ENCODE measurements around the gene WDR55. TPM values are rescaled to one million over a fixed set of nuclear protein-coding genes. Genes with fewer than 3 reads are reported as not detected.

Gene WDR55, protein sequence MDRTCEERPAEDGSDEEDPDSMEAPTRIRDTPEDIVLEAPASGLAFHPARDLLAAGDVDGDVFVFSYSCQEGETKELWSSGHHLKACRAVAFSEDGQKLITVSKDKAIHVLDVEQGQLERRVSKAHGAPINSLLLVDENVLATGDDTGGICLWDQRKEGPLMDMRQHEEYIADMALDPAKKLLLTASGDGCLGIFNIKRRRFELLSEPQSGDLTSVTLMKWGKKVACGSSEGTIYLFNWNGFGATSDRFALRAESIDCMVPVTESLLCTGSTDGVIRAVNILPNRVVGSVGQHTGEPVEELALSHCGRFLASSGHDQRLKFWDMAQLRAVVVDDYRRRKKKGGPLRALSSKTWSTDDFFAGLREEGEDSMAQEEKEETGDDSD
- total RNA-seq = 16.8 and 16.9 TPM in 2 replicates

DNA sequence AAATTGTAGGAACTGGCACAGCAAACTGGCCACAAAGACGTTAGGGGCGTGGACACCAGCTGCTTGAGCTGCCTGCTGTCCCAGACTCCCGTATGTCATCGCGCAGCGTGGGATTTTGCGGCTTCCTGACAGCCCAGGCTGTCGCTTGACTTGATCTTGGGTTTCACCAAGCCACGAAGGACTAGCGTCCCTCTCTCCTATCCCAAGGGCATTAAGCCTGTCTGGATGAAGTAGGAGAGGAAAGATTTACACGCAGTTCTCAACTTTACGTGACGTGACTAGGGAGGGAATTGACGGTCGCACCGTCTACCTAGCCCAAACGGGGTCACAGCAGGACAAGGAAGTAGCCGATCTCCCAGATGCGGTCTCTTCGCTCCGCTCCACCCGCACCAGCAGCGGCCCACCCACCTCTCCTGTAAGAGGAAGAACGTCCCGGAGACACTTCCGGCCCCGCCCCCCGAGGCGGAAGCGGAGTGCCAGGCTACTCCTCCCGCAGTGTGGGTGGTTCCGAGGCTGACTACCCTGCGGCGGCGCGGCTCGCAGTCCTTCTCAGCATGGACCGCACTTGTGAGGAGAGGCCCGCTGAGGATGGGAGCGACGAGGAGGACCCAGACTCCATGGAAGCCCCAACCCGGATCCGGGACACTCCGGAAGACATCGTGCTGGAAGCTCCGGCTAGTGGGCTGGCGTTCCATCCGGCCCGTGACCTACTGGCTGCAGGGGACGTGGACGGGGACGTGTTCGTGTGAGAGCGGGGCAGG is at the start of gene WDR55:
TSS of gene WDR55 (plus strand) at position 546 of the 761 bp plus-strand sequence. CDS start at position 555, 9 bp downstream.

DNA sequence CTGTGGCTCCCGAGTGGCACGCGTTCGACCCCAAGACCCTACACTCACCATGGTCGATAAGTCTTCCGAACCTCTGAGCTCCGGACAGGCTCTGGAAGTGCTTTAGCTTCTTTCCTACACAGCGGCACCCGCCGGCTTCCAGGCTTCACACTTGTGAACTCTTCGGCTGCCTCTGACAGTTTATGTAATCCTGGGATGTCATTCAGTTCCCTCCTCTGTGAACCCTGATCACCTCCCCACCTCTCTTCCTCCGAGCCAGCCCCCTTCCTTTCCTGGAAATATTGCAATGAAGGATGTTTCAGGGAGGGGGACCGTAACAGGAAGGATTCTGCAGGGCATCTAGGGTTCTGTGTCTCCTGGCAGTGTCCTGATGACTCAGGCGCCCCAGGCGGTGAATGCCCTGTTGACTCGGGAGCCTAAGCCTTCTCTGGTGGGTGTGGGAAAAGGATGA is 31.7 kb upstream of the WDR55 start, which contains the start of gene CD14:
TSS of gene CD14 (minus strand) at position 155 of the 451 bp plus-strand sequence. CDS start at position 51, 104 bp downstream.

GRCh38 chr5:140639148-140639981 is 25.3 kb upstream of the WDR55 start, which contains the start of gene TMCO6:
TSS of gene TMCO6 (plus strand) at chr5:140639451. CDS start at chr5:140639528, 77 bp downstream.

DNA sequence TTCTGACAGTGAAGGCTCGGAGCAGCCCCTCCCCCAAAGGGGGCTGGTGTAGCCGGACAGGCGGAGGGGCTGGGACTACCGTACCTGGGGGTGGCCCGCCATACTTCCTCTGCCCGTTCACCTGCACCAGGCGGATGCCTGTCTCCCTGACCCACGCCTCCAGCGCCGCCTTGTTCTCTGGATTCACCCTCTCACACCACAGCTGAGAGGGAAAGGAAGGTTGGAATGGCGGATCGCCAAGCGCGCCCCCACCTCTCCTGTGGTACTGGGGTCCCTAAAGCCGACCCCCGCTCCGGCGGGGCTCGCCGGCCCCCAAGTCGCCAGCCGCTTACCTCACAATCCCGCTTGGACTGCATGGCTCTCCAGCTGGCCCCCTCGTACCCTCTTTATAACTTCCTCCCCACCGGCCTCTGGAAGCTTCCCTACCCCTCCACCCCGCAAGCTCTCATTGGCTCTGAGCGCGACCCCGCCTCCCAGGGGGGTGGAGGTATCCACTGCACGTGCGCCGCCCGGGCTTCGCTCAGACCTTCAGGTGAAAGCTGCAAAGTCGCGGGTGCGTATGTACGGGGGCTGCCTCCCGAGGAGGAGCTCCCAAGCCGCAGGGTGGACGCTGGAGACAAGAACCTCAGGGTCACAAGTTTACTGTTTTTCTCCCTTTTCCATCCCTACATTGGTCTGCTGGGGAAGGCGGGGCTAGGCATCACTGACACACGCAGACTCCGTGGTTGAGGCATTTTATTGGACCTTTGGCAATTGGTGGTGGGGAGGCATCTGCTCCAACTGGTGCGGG is 8.7 kb downstream of the WDR55 start, which contains the start of gene DND1:
TSS of gene DND1 (minus strand) at position 390 of the 790 bp plus-strand sequence. CDS start at position 356, 34 bp downstream.

DNA sequence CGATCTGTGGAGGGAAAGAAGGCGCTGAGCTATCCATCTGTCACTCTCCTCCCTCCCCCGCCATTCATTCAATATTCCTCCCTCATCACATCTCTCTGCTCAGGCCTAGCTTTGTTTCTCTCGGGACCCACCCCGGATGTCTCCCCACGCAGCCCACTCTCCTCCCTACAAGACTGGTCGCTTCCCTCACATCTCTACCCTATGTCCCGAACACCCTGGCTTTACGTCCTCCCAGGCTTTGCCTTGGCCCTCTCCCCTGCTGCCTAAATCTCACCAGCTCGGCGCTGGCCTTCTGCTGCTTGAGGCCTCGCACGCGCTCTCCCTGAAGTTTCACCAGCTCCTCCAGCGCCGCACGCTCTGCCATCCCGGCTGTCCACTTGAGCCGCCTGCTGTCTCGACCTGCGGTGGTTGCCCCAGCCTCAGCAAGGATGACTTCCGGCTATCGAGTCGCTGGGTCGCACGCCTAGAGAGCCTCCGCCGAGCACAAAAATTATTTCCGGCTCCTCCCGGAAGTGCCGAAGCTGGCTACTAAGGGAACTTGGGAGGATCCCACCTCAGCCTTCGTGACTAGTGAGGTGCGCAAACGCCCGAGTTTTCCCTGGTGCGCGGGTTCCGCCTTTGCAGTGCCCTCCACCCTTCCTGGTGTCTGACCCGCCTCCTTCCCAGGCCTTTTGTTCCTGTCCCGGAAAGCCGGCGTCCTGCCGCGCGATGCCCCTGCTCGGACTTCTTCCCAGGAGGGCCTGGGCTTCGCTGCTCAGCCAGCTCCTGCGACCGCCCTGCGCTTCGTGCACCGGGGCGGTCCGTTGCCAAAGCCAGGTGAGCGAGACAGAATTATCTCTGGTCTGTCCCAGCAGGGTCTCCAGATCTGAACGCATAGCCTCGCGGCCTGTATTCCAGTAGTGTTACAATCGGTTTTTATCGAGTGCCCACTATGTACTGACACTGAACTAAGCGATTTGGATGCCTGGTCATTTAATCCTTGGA is 26.5 kb downstream of the WDR55 start, which contains the start of the genes HARS1 and HARS2:
TSS of gene HARS1 (minus strand) at position 430 of the 984 bp plus-strand sequence. CDS start at position 364, 66 bp downstream.
TSS of gene HARS2 (plus strand) at position 515 of the 984 bp plus-strand sequence. CDS start at position 709, 194 bp downstream.

DNA sequence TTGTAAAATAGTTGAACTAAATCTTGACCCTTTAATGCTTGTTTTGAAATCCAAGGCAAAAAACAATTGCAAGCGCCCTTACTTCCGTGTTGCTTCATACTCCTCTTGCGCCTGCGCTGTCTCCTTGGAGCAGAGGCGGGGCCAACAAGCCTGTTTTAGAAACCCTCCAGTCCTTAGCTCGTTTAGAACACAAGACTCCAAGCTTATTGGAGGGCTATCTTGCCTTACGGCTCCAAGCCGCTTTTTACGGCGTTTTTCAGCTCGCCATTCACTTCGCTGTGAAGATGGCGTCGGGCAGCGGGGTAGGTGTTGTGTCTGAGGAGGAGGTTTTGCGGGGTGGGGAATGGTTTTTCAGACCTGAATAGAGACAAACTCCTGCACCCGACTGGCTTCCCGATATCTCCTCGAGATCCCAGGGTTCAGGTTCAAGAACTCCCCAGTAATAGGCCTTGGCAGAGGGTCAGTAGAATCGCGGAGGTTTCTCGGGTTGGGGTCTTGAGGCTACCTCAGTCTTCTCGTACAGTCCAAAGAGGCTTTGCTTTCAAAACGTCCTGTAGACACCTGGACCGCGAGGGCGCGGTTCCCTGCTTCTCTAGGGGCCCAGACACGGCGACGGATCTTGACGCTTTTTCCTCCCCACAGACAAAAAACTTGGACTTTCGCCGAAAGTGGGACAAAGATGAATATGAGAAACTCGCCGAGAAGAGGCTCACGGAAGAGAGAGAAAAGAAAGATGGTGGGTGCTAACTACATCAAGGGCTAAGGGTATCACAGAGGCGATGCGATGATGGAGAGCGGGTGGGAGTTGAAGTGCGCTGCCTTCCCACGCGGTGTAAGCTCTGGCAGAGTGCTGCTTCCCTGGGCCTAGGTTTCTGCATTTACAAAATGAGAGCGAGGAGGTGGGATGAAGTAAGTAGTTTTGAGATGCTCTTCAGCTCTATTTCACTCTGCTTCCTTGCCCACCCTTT is 35.8 kb downstream of the WDR55 start, which contains the start of gene ZMAT2:
TSS of gene ZMAT2 (plus strand) at position 271 of the 968 bp plus-strand sequence. CDS start at position 285, 14 bp downstream.

Other genes with a start within 250 kb of the WDR55 start
- 2.1 and 3.3 TPM in 2 replicates for gene EIF4EBP3, start 117.2 kb upstream of the WDR55 start, total RNA-seq
- gene SRA1, start 107.4 kb upstream of the WDR55 start, total RNA-seq = 40.7 and 84.2 TPM in 2 replicates
- 5.4 and 6.9 TPM in 2 replicates for gene APBB3, start 100.3 kb upstream of the WDR55 start, total RNA-seq
- 39.0 and 45.8 TPM in 2 replicates for gene SLC35A4, start 100.1 kb upstream of the WDR55 start, total RNA-seq
- gene CD14, start 31.7 kb upstream of the WDR55 start, total RNA-seq = 0.26 and 1.8 TPM in 2 replicates
- gene TMCO6, start 25.5 kb upstream of the WDR55 start, total RNA-seq = 4.9 and 50.5 TPM in 2 replicates
- 58.6 and 67.5 TPM in 2 replicates for gene NDUFA2, start 17.3 kb upstream of the WDR55 start, total RNA-seq
- gene IK, start 17.1 kb upstream of the WDR55 start, total RNA-seq = 63.4 and 92.9 TPM in 2 replicates
- gene DND1, start 8.7 kb downstream of the WDR55 start, total RNA-seq = 0.26 and 0.64 TPM in 2 replicates
- gene HARS1, start 26.5 kb downstream of the WDR55 start, total RNA-seq = 41.6 and 81.6 TPM in 2 replicates
- gene HARS2, start 26.6 kb downstream of the WDR55 start, total RNA-seq = 23.9 and 25.6 TPM in 2 replicates
- 30.4 TPM in 2 replicates for gene ZMAT2, start 35.5 kb downstream of the WDR55 start, total RNA-seq
- not detected in 2 replicates for gene PCDHA1, start 121.2 kb downstream of the WDR55 start, total RNA-seq
- gene PCDHA2, start 129.9 kb downstream of the WDR55 start, total RNA-seq = not detected in 2 replicates
- gene PCDHA3, start 136.2 kb downstream of the WDR55 start, total RNA-seq = under 0.01 TPM in 1 of 2 replicates, not detected in the other
- 0.48 TPM in 1 of 2 replicates, not detected in the other for gene PCDHA4, start 142.2 kb downstream of the WDR55 start, total RNA-seq
- not detected in 2 replicates for gene PCDHA5, start 156.7 kb downstream of the WDR55 start, total RNA-seq
- not detected in 2 replicates for gene PCDHA6, start 163.1 kb downstream of the WDR55 start, total RNA-seq
- gene PCDHA7, start 169.4 kb downstream of the WDR55 start, total RNA-seq = under 0.01 TPM in 1 of 2 replicates, not detected in the other
- gene PCDHA8, start 176.3 kb downstream of the WDR55 start, total RNA-seq = not detected in 2 replicates
- gene PCDHA9, start 183.5 kb downstream of the WDR55 start, total RNA-seq = under 0.01 TPM in 1 of 2 replicates, not detected in the other
- under 0.01 TPM in 1 of 2 replicates, not detected in the other for gene PCDHA10, start 191.0 kb downstream of the WDR55 start, total RNA-seq
- gene PCDHA11, start 204.1 kb downstream of the WDR55 start, total RNA-seq = not detected in 2 replicates
- gene PCDHA12, start 210.4 kb downstream of the WDR55 start, total RNA-seq = under 0.01 TPM in 1 of 2 replicates, not detected in the other
- gene PCDHA13, start 217.2 kb downstream of the WDR55 start, total RNA-seq = not detected in 2 replicates

Measured in epithelial cell of alveolus of lung (primary cell).